Panc1 (cell line): ENCODE data around the gene PXDN. TPM values are rescaled to one million over a fixed set of nuclear protein-coding genes. Genes with fewer than 3 reads are reported as not detected.
A peak's percentile ranks its signal among the peaks of the same experiment; 100 is the strongest.

Experiments
- ATAC-seq: fragments of 200-7000 bp; cut with Tn5 transposase; 2 replicates; pipeline ENCODE4 v1.9.1; 2020; ENCODE audit warnings: mild to moderate bottlenecking, moderate library complexity
- BruUV-seq: library from RNA; stranded (reverse); fragments of 400-500 nt; replicated peaks from 2 replicates; lab custom pipeline; 2021; lab: Mats Ljungman, UMichigan
- CTCF ChIA-PET: fragments of 300-600 bp; sonication (Branson Sonifier 250); formaldehyde crosslinking; loops from one replicate; lab custom pipeline; 2022; ENCODE audit warnings: antibody characterized with exemption; lab: Charles Lee
- POLR2A ChIA-PET: fragments of 300-600 bp; sonication (Branson Sonifier 250); formaldehyde crosslinking; loops from one replicate; lab custom pipeline; 2022; ENCODE audit warnings: antibody characterized with exemption; lab: Charles Lee
- DNase-seq: peaks from one replicate; pipeline ENCODE4 v3.0.0-alpha.2; 2010; ENCODE audit warnings: low read depth, low spot score
- H3K27ac ChIP-seq: 2 replicates; pipeline ENCODE4 v1.5.1; 2011; ENCODE audit warnings: mild to moderate bottlenecking, low read length, inconsistent platforms
- H3K27me3 ChIP-seq: fragments of 200-500 bp; sonication (Bioruptor generic); 2 replicates; pipeline ENCODE4 v1.6.0; 2014; ENCODE audit warnings: low read length, inconsistent platforms; ENCODE audit not compliant: control insufficient read depth, insufficient read depth
- H3K36me3 ChIP-seq: fragments of 200-500 bp; sonication (Bioruptor generic); 2 replicates; pipeline ENCODE4 v1.5.1; 2014; ENCODE audit warnings: inconsistent platforms, mild to moderate bottlenecking, low read length, moderate library complexity; ENCODE audit not compliant: control insufficient read depth, insufficient read depth
- H3K4me1 ChIP-seq: 2 replicates; pipeline ENCODE4 v1.5.1; 2011; ENCODE audit warnings: inconsistent platforms, mild to moderate bottlenecking, low read length, moderate library complexity; ENCODE audit not compliant: control insufficient read depth, insufficient read depth
- H3K4me3 ChIP-seq, 2 experiments: 2 replicates each; pipeline ENCODE4 v1.5.1; 2011 to 2012; ENCODE audit warnings: low read depth in 2 of 2, low read length in 2 of 2, mild to moderate bottlenecking in 2 of 2, inconsistent platforms in 1 of 2, moderate library complexity in 1 of 2
- H3K9me3 ChIP-seq: fragments of 200-500 bp; sonication (Bioruptor generic); 2 replicates; pipeline ENCODE4 v1.5.1; 2014; ENCODE audit warnings: low read depth, mild to moderate bottlenecking, inconsistent platforms, low read length, moderate library complexity; ENCODE audit not compliant: control insufficient read depth, insufficient read depth
- CTCF ChIP-seq: fragments of 450-650 bp; IDR thresholded peaks from 2 replicates; pipeline ENCODE4 v1.5.1; 2017; ENCODE audit warnings: mild to moderate bottlenecking
- POLR2AphosphoS5 ChIP-seq: IDR thresholded peaks from 2 replicates; pipeline ENCODE4 v1.6.1; 2012; ENCODE audit warnings: mild to moderate bottlenecking, low read depth, low read length, moderate library complexity
- REST ChIP-seq, 2 experiments: IDR thresholded peaks; 2 replicates each; pipeline ENCODE4 v1.6.1; 2011 to 2012; ENCODE audit warnings: low read depth in 2 of 2, control low read depth in 1 of 2, low read length in 1 of 2, mild to moderate bottlenecking in 1 of 2, moderate library complexity in 1 of 2; ENCODE audit not compliant: insufficient read depth in 1 of 2
- SIN3A ChIP-seq: IDR thresholded peaks from 2 replicates; pipeline ENCODE4 v1.6.1; 2012; ENCODE audit warnings: low read depth, mild to moderate bottlenecking, low read length, moderate library complexity, borderline replicate concordance; ENCODE audit not compliant: insufficient read depth
- TCF7L2 ChIP-seq: IDR thresholded peaks from 2 replicates; pipeline ENCODE4 v1.6.1; 2011; ENCODE audit warnings: mild to moderate bottlenecking, low read depth, low read length, inconsistent platforms
- in situ Hi-C: cut with HindIII; loops from 2 replicates; pipeline ENCODE4 v1.10.0; 2016; ENCODE audit warnings: low sequenced_read_pairs, low pct_unique_long_range_greater_than_20kb
- intact Hi-C: fragments of 100-400 bp; cut with micrococcal nuclease; formaldehyde crosslinking; loops from one replicate; pipeline ENCODE4 v1.10.0; 2022; ENCODE audit not compliant: unreplicated experiment
- total RNA-seq: library from RNA; stranded (reverse); gene quantifications from one replicate; pipeline ENCODE4 v1.2.1, GENCODE V29; 2021; ENCODE audit not compliant: unreplicated experiment

Gene PXDN
- total RNA-seq, 1 experiment from 2014 or later, result 2.5 TPM

GRCh38 chr2:1645761-1646476, 98.4 kb downstream of the PXDN start:
- CTCF ChIA-PET, result no interaction called here
- intact Hi-C loops, result no loop called here
- Histone ChIP-seq H3K27ac (peak overlapping the region; percentile 71), H3K27me3 (no peaks in the 10 kb centered on the region), H3K9me3 (no peaks in the 10 kb centered on the region), H3K36me3 (no peaks in the 10 kb centered on the region), H3K4me1 (peaks cover 5% of the 10 kb centered on the region), H3K4me3 (no peak overlapping the region)
- TF ChIP-seq POLR2AphosphoS5 (no peak), CTCF (no peak), SIN3A (no peak), REST (IDR thresholded peaks at IDR 0.05; ENCODE audit: insufficient read depth in 1 of 2, low read depth in 2 of 2, low read length in 1 of 2) (no peak), TCF7L2 (no peak)
- in situ Hi-C loops, result no loop called here
- ATAC-seq, result no peak
- BruUV-seq, result no TSS peak
- no peak for DNase-seq
- POLR2A ChIA-PET, result interaction anchor here (0.6 kb wide), 1 partner anchor 10 kb away, joined by 7 read pairs; no protein-coding TSS in a partner anchor

- H3K4me1 ChIP-seq, result peaks cover 5% of the 10 kb centered on the region
- in situ Hi-C loops (no loop called here), intact Hi-C loops (no loop called here)
- no TSS peak for BruUV-seq
- POLR2A ChIA-PET, result no interaction called here
- TF ChIP-seq REST (IDR thresholded peaks at IDR 0.05; ENCODE audit: insufficient read depth in 1 of 2, low read depth in 2 of 2, low read length in 1 of 2), result no peak
- no peak for TF ChIP-seq CTCF
- no peak for TF ChIP-seq SIN3A
- TF ChIP-seq TCF7L2, result no peak
- no peak for TF ChIP-seq POLR2AphosphoS5
- no peaks in the 10 kb centered on the region for H3K9me3 ChIP-seq
- CTCF ChIA-PET, result no interaction called here
- no peaks in the 10 kb centered on the region for H3K27me3 ChIP-seq
- ATAC-seq, result no peak
- no peak for DNase-seq
- no peaks in the 10 kb centered on the region for H3K36me3 ChIP-seq
- no peak overlapping the region for H3K4me3 ChIP-seq
- H3K27ac ChIP-seq, result peak overlapping the region; percentile 39; the same call in 1 of the 2 replicates
Measured at GRCh38 chr2:1644427-1644826, 99.9 kb downstream of the PXDN start.
